Stomach (tissue), 4 donors: ENCODE measurements around the gene EFCAB13.

Experiments used
- CTCF ChIP-seq, 7 experiments: fragments of 450-650 bp in 4 of 7; fragments of 200-600 bp in 3 of 7; sonication (generic) in 3 of 7; IDR thresholded peaks; one replicate each; pipeline ENCODE4 v1.5.1; 2016 to 2019; ENCODE audit warnings: antibody characterized with exemption in 7 of 7, control low read depth in 2 of 7, mild to moderate bottlenecking in 1 of 7
- EP300 ChIP-seq: sonication (generic); formaldehyde crosslinking; IDR thresholded peaks from one replicate; pipeline ENCODE4 v1.6.1; 2017; ENCODE audit warnings: antibody characterized with exemption
- POLR2A ChIP-seq, 4 donors: fragments of 450-650 bp; IDR thresholded peaks; one replicate each; pipeline ENCODE4 v1.6.1; 2016; ENCODE audit warnings: antibody characterized with exemption in 4 of 4, control low read depth in 2 of 4, mild to moderate bottlenecking in 1 of 4, moderate library complexity in 1 of 4
- POLR2AphosphoS5 ChIP-seq, 3 donors: sonication (generic); formaldehyde crosslinking; IDR thresholded peaks; one replicate each; pipeline ENCODE4 v1.6.1; 2016; ENCODE audit warnings: antibody characterized with exemption in 3 of 3

- TF ChIP-seq CTCF (IDR thresholded peaks at IDR 0.05) (no peak), POLR2A (IDR thresholded peaks at IDR 0.05) (no peak), POLR2AphosphoS5 (IDR thresholded peaks at IDR 0.05) (no peak), EP300 (no peak)
Observed at GRCh38 chr17:47274319-47275069, 49.3 kb upstream of the EFCAB13 start.
